ENCODE data around the gene ZNF101. TPM values are rescaled to one million over a fixed set of nuclear protein-coding genes. Genes with fewer than 3 reads are reported as not detected.
A peak's percentile ranks its signal among the peaks of the same experiment; 100 is the strongest.

Gene ZNF101
- polyA plus RNA-seq, 3 donors = 13.2 to 18.4 (median 15.1) TPM

- DNase-seq = no peak
Measured at GRCh38 chr19:19704836-19705235, 36.2 kb downstream of the ZNF101 start.

- no peak for DNase-seq
Measured at GRCh38 chr19:19710506-19710905, 41.9 kb downstream of the ZNF101 start.

DNA sequence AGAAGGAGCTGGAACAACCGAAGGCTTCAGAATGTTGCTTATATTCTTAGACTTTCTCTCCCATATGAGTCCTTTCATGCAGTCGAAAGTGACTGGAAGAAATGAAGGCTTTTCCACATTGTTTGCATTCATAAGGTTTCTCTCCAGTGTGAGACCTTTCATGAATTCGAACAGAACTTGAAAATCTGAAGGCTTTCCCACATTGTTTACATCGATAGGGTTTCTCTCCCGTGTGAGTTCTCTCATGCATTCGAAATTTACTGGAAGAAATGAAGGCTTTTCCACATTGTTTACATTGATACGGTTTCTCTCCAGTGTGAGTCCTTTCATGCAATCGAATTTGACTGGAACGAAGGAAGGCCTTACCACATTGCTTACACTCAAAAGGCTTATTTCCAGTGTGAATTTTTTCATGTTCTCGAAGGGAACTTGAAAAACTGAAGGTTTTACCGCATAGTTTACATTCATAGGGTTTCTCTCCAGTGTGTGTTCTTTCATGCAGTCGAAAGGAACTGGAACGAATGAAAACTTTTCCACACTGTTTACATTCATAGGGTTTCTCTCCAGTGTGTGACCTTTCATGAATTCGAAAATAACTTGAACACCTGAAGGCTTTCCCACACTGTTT, 42.8 kb downstream of the ZNF101 start:
- DNase-seq = no peak

DNA sequence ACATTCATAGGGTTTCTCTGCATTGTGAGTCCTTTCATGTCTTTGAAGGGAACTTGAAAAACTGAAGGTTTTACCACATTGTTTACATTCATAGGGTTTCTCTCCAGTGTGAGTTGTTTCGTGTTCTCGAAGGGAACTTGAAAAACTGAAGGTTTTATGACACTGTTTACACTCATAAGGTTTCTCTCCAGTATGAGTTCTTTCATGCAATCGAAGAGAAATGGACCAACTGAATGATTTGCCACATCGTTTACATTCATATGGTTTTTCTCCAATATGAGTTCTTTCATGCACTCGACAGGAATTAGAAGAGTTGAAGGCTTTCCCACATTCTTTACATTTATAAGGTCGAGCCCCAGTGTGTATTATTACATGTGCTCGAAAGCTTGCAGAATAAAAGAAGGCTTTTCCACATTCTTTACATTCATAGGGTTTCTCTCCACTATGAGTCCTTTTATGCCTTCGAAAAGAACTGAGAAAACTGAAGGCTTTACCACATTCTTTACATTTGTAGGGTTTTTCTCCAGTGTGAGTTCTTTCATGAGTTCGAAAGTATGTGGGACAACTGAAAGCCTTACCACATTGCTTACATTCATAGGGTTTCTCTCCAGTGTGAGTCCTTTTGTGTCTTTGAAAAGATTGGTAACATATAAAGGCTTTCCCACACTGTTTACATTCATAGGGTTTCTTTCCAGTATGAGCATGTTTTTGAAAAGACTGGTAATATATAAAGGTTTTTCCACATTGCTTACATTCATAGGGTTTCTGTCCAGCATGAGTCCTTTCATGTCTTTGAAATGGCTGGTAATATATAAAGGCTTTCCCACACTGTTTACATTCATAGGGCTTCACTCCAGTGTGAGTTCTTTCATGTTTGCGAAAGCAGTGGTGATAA, 43.5 kb downstream of the ZNF101 start:
- no peak for DNase-seq

- DNase-seq = no peak
Measured at GRCh38 chr19:19719798-19720197, 51.2 kb downstream of the ZNF101 start.

DNA sequence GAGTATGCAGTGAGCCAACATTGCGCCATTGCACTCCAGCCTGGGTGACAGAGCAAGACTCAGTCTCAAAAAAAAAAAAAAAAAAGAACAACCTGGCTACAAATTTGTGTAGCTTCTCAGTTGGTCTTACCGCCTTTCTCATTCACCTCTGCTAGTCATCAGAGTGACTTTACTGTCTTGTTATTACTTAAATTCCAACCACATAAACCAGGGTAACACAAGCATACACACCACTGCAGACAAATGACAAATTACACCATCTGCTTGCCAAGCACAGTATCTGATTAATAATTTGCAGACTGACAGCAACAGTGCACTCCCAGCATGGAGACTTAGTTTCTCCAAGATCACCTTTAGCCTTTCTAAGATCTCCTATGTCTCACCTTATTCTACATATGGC, 53.3 kb downstream of the ZNF101 start:
- DNase-seq = no peak

DNA sequence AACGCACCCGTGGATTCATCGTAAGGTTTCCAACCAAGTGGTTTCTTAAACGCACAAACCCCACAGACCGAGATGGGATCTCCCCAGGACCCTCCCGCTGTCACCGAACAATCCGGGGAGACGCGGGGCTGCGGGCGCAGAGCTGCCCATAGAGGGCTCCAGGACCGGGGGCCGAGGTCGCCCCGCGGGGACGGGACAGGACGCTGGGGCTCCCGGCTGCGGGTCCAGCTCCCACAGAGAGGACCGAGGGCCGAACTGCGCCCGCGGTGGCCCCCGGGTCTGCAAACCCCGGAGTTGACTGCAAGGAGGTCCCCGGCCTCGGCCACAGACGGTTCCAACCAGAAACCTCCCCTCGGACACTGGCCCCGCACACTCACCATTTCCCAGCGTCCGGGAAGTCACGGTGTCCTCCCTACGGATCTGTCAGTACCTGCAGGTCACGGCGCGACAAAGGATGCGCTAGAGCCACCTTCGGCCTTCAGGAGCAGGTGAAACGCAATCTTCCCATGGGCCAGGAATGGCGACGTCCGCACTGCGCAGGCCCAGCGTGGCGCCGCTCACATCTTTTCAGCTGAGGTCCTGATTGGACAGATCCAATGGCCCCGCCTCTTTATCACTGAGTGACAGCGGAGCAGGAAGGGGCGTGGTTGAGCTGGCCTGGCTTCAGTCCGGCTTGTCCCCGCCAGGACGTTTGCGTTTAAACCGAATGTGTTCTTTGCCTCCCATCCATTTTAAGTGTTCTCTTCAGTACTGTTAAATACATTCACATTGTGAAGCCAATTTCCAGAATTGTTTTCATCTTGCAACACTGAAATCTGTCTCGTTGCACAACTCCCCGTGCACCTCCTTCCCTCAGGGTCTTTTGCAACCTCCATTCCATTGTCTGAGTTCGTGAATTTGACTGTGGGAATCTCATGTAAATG, 64.2 kb downstream of the ZNF101 start, which contains the start of gene ZNF14:
Gene ZNF14, minus strand, starts transcription at position 534 of the 923 bp plus-strand sequence. Its CDS starts 154 bp downstream, at position 380.
- peak; percentile 97 for DNase-seq

Other genes with a start within 250 kb of the ZNF101 start
- 1 to 10 TPM; 1.2 to 2.3 (median 1.5) TPM for gene TSSK6, start 153.3 kb upstream of the ZNF101 start, polyA plus RNA-seq (ENCODE audit: insufficient read length in 3 of 3)
- 100 to 1,000 TPM; 282 to 374 (median 324) TPM for gene NDUFA13, start 152.6 kb upstream of the ZNF101 start, polyA plus RNA-seq (ENCODE audit: insufficient read length in 3 of 3)
- 10 to 100 TPM in 2 of 3 donors, 1 to 10 TPM in 1; 5.5 to 15.2 (median 12.4) TPM for gene YJEFN3, start 139.9 kb upstream of the ZNF101 start, polyA plus RNA-seq (ENCODE audit: insufficient read length in 3 of 3)
- gene CILP2, start 130.6 kb upstream of the ZNF101 start, polyA plus RNA-seq (ENCODE audit: insufficient read length in 3 of 3) = under 1 TPM; 0.16 to 0.27 (median 0.21) TPM
- gene PBX4, start 50.2 kb upstream of the ZNF101 start, polyA plus RNA-seq (ENCODE audit: insufficient read length in 3 of 3) = 1 to 10 TPM; 3.8 to 7.6 (median 5.8) TPM
- gene LPAR2, start 40.6 kb upstream of the ZNF101 start, polyA plus RNA-seq (ENCODE audit: insufficient read length in 3 of 3) = 10 to 100 TPM; 33.1 to 34.6 (median 33.7) TPM
- 1 to 10 TPM; 4.9 to 7.0 (median 6.6) TPM for gene GMIP, start 25.2 kb upstream of the ZNF101 start, polyA plus RNA-seq (ENCODE audit: insufficient read length in 3 of 3)
- 10 to 100 TPM; 55.3 to 66.9 (median 59.9) TPM for gene ATP13A1, start 5.2 kb upstream of the ZNF101 start, polyA plus RNA-seq (ENCODE audit: insufficient read length in 3 of 3)
- gene ZNF14, start 64.3 kb downstream of the ZNF101 start, polyA plus RNA-seq (ENCODE audit: insufficient read length in 3 of 3) = 10 to 100 TPM; 12.4 to 15.7 (median 12.5) TPM
- 10 to 100 TPM; 27.4 to 41.0 (median 34.3) TPM for gene ZNF506, start 152.9 kb downstream of the ZNF101 start, polyA plus RNA-seq (ENCODE audit: insufficient read length in 3 of 3)
- gene ZNF253, start 197.0 kb downstream of the ZNF101 start, polyA plus RNA-seq (ENCODE audit: insufficient read length in 3 of 3) = 10 to 100 TPM; 29.0 to 37.7 (median 31.3) TPM
- gene ZNF93, start 232.1 kb downstream of the ZNF101 start, polyA plus RNA-seq (ENCODE audit: insufficient read length in 3 of 3) = 10 to 100 TPM; 14.5 to 19.3 (median 16.6) TPM